PC-3 (cell line): ENCODE data around the gene EMP3. TPM values are rescaled to one million over a fixed set of nuclear protein-coding genes. Genes with fewer than 3 reads are reported as not detected.

Source experiments
- ATAC-seq: fragments of 200-7000 bp; cut with Tn5 transposase; 2 replicates; pipeline ENCODE4 v1.9.1; 2020; ENCODE audit warnings: mild to moderate bottlenecking, moderate library complexity
- BruUV-seq: library from RNA; stranded (reverse); fragments of 400-500 nt; replicated peaks from 2 replicates; lab custom pipeline; 2021; lab: Mats Ljungman, UMichigan
- CTCF ChIA-PET: fragments of 300-600 bp; sonication (Branson Sonifier 250); formaldehyde crosslinking; loops from one replicate; lab custom pipeline; 2022; ENCODE audit warnings: antibody characterized with exemption; lab: Charles Lee
- POLR2A ChIA-PET: fragments of 300-600 bp; sonication (Branson Sonifier 250); formaldehyde crosslinking; loops from one replicate; lab custom pipeline; 2022; ENCODE audit warnings: antibody characterized with exemption; ENCODE audit not compliant: unreplicated experiment; lab: Charles Lee
- DNase-seq: peaks from one replicate; pipeline ENCODE4 v3.0.0-alpha.2; 2015
- H2AFZ ChIP-seq: fragments of 300-600 bp; sonication (generic); 2 replicates; pipeline ENCODE4 v1.6.0; 2016; ENCODE audit warnings: antibody characterized with exemption, low read length
- H3F3A ChIP-seq: fragments of 300-600 bp; sonication (generic); one replicate; pipeline ENCODE4 v1.6.0; 2017; ENCODE audit warnings: antibody characterized with exemption, low read length, control low read depth, mild to moderate bottlenecking; ENCODE audit not compliant: unreplicated experiment
- H3K27ac ChIP-seq: fragments of 300-600 bp; sonication (generic); 2 replicates; pipeline ENCODE4 v1.5.1; 2016; ENCODE audit warnings: mild to moderate bottlenecking, low read length
- H3K27me3 ChIP-seq: fragments of 300-600 bp; sonication (generic); 2 replicates; pipeline ENCODE4 v1.6.1; 2016; ENCODE audit warnings: low read length, mixed read lengths
- H3K36me3 ChIP-seq: fragments of 300-600 bp; sonication (generic); 2 replicates; pipeline ENCODE4 v1.6.1; 2016; ENCODE audit warnings: low read depth, mixed run types, low read length, mixed read lengths
- H3K4me1 ChIP-seq: fragments of 300-600 bp; sonication (generic); 2 replicates; pipeline ENCODE4 v1.5.1; 2016; ENCODE audit warnings: low read length; ENCODE audit not compliant: insufficient read depth
- H3K4me2 ChIP-seq: fragments of 300-600 bp; sonication (generic); 2 replicates; pipeline ENCODE4 v1.6.0; 2016; ENCODE audit warnings: low read length
- H3K4me3 ChIP-seq: fragments of 300-600 bp; sonication (generic); 2 replicates; pipeline ENCODE4 v1.5.1; 2016; ENCODE audit warnings: mild to moderate bottlenecking, low read length, mixed read lengths
- H3K79me2 ChIP-seq: fragments of 300-600 bp; sonication (generic); 2 replicates; pipeline ENCODE4 v1.6.1; 2017; ENCODE audit warnings: low read length, mixed read lengths
- H3K9ac ChIP-seq: fragments of 300-600 bp; sonication (generic); 2 replicates; pipeline ENCODE4 v1.6.0; 2016; ENCODE audit warnings: mild to moderate bottlenecking, low read length
- H3K9me2 ChIP-seq: fragments of 300-600 bp; sonication (generic); replicated peaks from 2 replicates; pipeline ENCODE4 v1.6.1; 2016; ENCODE audit warnings: mixed run types, low read length, mixed read lengths
- H3K9me3 ChIP-seq: fragments of 300-600 bp; sonication (generic); 2 replicates; pipeline ENCODE4 v1.6.1; 2016; ENCODE audit warnings: low read length, mixed read lengths
- H4K20me1 ChIP-seq: fragments of 300-600 bp; sonication (generic); 2 replicates; pipeline ENCODE4 v1.6.1; 2016; ENCODE audit warnings: low read length, mixed read lengths
- CTCF ChIP-seq: fragments of 300-600 bp; sonication (generic); conservative IDR thresholded peaks from 2 replicates; pipeline ENCODE4 v1.5.1; 2017; ENCODE audit warnings: antibody characterized with exemption, low read depth, mild to moderate bottlenecking, low read length
- EZH2 ChIP-seq: fragments of 300-600 bp; sonication (generic); IDR thresholded peaks from one replicate; pipeline ENCODE4 v1.6.1; 2017; ENCODE audit warnings: antibody characterized with exemption, mild to moderate bottlenecking, low read length; ENCODE audit not compliant: unreplicated experiment
- EZH2phosphoT487 ChIP-seq: fragments of 300-600 bp; sonication (generic); IDR thresholded peaks from 2 replicates; pipeline ENCODE4 v1.6.1; 2018; ENCODE audit warnings: mild to moderate bottlenecking, antibody characterized with exemption, low read length, borderline replicate concordance
- intact Hi-C: fragments of 100-400 bp; cut with micrococcal nuclease; formaldehyde crosslinking; loops from 2 replicates; pipeline ENCODE4 v1.9.0; 2023
- total RNA-seq: library from RNA; depleted of rRNA; stranded (reverse); fragments of >200 nt; gene quantifications from 2 replicates; pipeline ENCODE4 v1.2.3, GENCODE V29; 2014

Gene EMP3
- total RNA-seq, 1 experiment from 2014 or later, result 31.9 TPM

GRCh38 chr19:48338253-48338755 lies 13.0 kb downstream of the EMP3 start:
- peaks cover 15% of the 10 kb centered on the region for H3K4me1 ChIP-seq
- H3K27me3 ChIP-seq, result no peaks in the 10 kb centered on the region
- no peaks in the 10 kb centered on the region for H4K20me1 ChIP-seq
- H3K36me3 ChIP-seq, result no peaks in the 10 kb centered on the region
- ChIA-PET POLR2A (no interaction called here), CTCF (no interaction called here)
- H3F3A ChIP-seq, result no peaks in the 10 kb centered on the region
- H3K4me2 ChIP-seq, result no peak overlapping the region
- intact Hi-C loops, result no loop called here
- TF ChIP-seq EZH2phosphoT487 (no peak), CTCF (no peak), EZH2 (no peak)
- BruUV-seq, result no TSS peak
- H2AFZ ChIP-seq, result no peak overlapping the region
- no peaks in the 10 kb centered on the region for H3K9me2 ChIP-seq
- H3K9me3 ChIP-seq, result no peaks in the 10 kb centered on the region
- no peak overlapping the region for H3K4me3 ChIP-seq
- DNase-seq (no peak), ATAC-seq (no peak)
- H3K27ac ChIP-seq, result no peak overlapping the region
- H3K79me2 ChIP-seq, result no peaks in the 10 kb centered on the region
- H3K9ac ChIP-seq, result no peak overlapping the region

GRCh38 chr19:48338802-48339503 lies 13.6 kb downstream of the EMP3 start:
- no TSS peak for BruUV-seq
- no peaks in the 10 kb centered on the region for H3K9me3 ChIP-seq
- H3K27me3 ChIP-seq, result no peaks in the 10 kb centered on the region
- no peak overlapping the region for H3K4me3 ChIP-seq
- H3K36me3 ChIP-seq, result no peaks in the 10 kb centered on the region
- no peak overlapping the region for H2AFZ ChIP-seq
- H3K4me2 ChIP-seq, result no peak overlapping the region
- H3K4me1 ChIP-seq, result peaks cover 12% of the 10 kb centered on the region
- no peaks in the 10 kb centered on the region for H4K20me1 ChIP-seq
- no peak for DNase-seq
- no peaks in the 10 kb centered on the region for H3K79me2 ChIP-seq
- POLR2A ChIA-PET, result no interaction called here
- H3K9ac ChIP-seq, result no peak overlapping the region
- TF ChIP-seq EZH2phosphoT487 (no peak), CTCF (no peak), EZH2 (no peak)
- ATAC-seq, result no peak
- H3K27ac ChIP-seq, result no peak overlapping the region
- CTCF ChIA-PET, result no interaction called here
- no peaks in the 10 kb centered on the region for H3K9me2 ChIP-seq
- intact Hi-C loops, result no loop called here
- no peaks in the 10 kb centered on the region for H3F3A ChIP-seq

DNA sequence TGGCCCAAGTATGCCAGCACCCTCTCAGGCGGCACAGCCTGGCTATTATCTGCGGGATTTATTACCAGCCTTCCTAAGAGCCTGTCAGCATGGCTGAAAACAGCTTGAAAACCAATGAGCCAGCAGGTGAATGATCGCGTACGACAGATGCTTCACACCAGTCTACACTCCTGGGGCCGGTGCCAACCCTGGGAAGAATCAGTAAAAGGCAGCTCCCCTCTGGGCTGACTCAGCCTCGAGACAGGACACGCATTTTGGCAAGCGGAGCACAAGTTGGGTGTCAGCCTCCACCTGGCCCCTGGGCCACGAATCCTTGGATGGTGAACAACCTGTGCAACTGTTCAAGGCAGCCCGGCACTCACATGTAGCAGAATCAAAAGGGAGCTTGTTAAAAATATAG lies 15.6 kb downstream of the EMP3 start:
- H4K20me1 ChIP-seq, result no peaks in the 10 kb centered on the region
- no peaks in the 10 kb centered on the region for H3F3A ChIP-seq
- no peaks in the 10 kb centered on the region for H3K79me2 ChIP-seq
- BruUV-seq, result no TSS peak
- no peak overlapping the region for H3K4me2 ChIP-seq
- H2AFZ ChIP-seq, result no peak overlapping the region
- H3K27me3 ChIP-seq, result no peaks in the 10 kb centered on the region
- no peak for TF ChIP-seq EZH2phosphoT487
- peaks cover 12% of the 10 kb centered on the region for H3K4me1 ChIP-seq
- no peak overlapping the region for H3K9ac ChIP-seq
- intact Hi-C loops, result no loop called here
- no peaks in the 10 kb centered on the region for H3K9me3 ChIP-seq
- no peaks in the 10 kb centered on the region for H3K36me3 ChIP-seq
- no peak overlapping the region for H3K4me3 ChIP-seq
- CTCF ChIA-PET, result interaction anchor here (0.5 to 1.3 kb wide), 3 partner anchors 8 to 127 kb away, joined by 5 to 18 read pairs (median 6); no protein-coding TSS in a partner anchor
- peak; percentile 97 for ATAC-seq
- POLR2A ChIA-PET, result interaction anchor here (0.5 to 1.0 kb wide), 2 partner anchors 8 to 13 kb away, joined by 4 read pairs; no protein-coding TSS in a partner anchor
- peak; percentile 86 for DNase-seq
- no peak overlapping the region for H3K27ac ChIP-seq
- no peaks in the 10 kb centered on the region for H3K9me2 ChIP-seq
